ENCODE measurements around the gene SLC25A11.
"Not testable (repeated sequence)": the region's sequence is repeated elsewhere in the genome, so short reads cannot be mapped to it uniquely, and the experiment has no call there.

The SLC25A11 gene

DNA sequence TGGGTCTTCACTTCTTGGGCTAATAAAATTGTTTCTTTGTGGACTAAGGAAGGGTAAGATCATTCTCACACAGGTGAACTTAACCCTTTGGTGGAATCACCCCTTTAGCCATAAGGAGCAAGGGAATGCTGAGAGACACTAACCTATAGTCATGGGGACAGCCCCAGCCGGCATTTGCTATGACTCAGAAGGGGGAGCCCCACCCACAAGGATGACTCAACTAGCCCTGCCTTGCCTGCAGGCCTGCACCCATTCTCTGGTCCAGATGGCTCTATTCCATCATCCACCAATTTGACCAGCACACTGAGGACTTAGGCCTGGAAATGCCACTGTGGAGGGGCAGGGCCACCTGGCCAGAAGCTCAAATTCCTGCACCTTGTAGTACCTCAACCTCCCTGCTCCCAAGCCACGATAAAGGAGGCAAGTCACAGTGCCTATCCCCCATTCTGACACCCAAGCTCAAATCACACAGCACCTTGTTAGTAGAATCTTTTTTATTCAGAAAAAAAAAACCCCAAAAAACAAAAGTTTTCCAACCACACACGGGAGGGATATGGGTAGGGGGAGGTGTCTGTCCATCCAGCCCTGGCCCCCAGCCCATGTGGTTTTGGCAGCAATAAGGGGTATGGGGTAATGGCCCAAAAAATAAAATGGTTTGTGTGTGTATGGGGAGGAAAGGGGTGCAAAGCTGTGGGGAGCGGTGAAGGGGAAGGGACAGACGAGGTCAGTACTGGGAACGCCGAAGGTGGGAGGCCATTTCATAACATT is 5.5 kb upstream of the SLC25A11 start:
- peak; percentile 73 for DNase-seq (ENCODE audit: low read depth, low spot score)

DNA sequence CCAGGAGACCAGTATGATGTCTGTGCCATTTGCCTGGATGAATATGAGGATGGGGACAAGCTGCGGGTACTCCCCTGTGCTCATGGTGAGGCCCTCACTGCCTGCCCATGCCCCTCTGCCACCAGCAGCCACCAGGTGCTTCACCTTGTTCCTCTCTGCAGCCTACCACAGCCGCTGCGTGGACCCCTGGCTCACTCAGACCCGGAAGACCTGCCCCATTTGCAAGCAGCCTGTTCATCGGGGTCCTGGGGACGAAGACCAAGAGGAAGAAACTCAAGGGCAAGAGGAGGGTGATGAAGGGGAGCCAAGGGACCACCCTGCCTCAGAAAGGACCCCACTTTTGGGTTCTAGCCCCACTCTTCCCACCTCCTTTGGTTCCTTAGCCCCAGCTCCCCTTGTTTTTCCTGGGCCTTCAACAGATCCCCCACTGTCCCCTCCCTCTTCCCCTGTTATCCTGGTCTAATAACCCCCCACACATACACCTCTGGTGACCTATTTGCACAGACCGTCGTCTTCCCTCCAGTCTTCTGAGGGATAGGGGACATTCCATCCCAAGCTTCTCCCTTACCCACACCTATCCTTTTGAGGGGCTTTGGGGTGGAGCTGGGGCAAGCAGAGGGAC is 4.8 kb upstream of the SLC25A11 start:
- no peak for DNase-seq (ENCODE audit: low read depth, low spot score)

DNA sequence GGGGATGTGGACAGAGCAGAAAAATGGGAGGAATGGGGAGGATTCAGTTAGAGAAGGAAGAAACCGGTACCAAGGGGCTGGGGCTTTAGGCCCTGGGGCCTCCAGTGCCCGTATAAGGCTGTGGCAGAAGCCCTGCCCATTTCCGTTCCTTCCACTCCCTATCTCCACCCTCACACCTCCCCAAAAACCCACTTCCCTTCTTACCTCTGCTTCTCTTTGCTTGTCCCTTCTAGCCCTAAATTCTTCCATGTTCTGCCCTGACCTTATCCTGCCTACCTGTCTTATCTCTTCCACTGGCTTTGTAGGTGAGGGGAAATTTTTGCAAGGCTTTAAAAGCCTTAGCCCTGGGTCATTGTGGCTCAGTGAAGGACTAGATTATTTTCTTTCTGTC is 4.3 kb upstream of the SLC25A11 start:
- DNase-seq (ENCODE audit: low read depth, low spot score): no peak

DNA sequence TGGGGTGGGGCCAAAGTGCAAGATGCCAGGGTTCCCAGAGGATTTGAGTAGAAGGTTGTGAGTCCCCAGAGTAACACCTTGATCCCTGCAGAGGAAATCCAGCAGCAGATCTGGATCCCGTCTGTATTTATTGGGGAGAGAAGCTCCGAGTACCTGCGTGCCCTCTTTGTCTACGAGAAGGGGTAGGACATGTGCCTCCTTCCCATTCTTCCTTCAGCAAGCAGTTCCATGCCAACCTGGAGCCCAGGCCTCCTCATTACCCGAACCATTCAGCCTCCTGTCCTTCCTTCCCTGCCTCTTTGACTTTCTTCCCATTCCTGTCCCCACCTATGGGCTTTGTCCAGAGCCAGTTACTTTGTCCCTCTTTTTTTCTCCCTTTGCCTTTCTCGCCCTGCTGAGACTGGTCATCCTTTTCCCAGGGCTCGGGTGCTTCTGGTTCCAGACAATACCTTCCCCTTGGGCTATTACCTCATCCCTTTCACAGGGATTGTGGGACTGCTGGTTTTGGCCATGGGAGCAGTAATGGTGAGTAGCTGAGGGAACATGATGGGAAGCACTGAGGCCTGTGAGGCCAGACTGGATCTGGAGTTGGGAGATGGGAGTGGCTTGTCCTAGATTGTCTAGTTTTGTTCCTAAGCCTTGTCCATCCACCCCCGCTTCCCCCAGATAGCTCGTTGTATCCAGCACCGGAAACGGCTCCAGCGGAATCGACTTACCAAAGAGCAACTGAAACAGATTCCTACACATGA is 3.1 kb upstream of the SLC25A11 start:
- DNase-seq (ENCODE audit: low read depth, low spot score): no peak

DNA sequence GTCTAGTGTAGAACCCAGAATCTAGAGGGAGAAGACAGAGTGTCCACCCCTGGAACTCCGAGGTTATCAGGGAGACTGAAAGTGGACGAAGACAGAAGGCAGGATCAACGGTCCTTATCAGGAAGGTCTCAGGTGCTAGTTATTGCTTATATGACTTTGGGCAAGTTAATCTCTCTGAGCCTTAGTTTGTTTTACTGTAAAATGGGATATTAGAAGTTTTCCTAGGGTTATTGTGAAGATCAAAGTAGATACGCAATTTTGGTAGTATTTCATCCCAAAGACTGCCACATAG is 1.4 kb upstream of the SLC25A11 start:
- DNase-seq (ENCODE audit: low read depth, low spot score): no peak

DNA sequence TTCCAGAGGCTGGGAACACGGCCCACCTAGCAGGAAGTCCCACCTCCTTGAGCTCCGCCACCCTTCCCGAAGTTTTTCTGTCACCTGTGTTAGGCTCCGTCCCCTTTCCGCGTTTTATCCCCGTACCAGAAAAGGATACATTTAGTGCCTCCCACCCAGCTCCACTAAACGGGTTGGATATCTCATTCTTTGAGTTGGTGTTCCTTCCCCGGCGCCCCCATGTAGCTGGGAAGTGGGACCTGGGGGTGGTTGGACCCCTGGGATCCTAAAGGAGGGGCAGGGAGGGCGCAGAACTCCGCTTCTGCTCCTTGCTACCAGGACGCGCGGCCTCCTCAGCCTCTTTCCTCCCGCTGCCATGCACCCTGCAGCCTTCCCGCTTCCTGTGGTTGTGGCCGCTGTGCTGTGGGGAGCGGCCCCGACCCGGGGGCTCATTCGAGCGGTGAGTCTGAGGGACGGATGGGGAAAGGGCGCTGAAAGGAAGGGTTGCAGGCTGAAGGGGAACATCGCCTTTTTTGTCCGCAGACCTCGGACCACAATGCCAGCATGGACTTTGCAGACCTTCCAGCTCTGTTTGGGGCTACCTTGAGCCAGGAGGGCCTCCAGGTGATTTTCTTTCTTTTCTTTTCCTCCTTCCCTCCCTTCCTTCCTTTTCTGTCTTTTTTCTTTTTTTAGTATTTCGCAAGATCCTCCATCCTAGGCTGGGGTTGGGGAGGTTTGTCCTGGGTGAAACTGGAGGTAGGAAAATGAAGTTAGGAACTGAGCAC is 891 bp upstream of the SLC25A11 start:
- DNase-seq (ENCODE audit: low read depth, low spot score): no peak

DNA sequence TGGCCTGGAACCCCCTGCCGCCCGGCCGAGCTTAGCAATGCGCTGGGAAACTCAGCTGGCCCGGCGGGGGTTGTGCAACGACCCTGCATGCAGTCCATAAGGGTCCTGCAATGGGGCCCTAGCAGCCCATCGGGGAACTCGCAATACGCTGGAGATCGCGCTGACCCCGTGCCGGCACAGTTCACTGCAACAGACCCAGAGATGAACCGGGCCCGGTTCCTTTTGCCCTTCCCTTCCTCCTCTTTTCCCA is 375 bp downstream of the SLC25A11 start:
- no peak for DNase-seq (ENCODE audit: low read depth, low spot score)

DNA sequence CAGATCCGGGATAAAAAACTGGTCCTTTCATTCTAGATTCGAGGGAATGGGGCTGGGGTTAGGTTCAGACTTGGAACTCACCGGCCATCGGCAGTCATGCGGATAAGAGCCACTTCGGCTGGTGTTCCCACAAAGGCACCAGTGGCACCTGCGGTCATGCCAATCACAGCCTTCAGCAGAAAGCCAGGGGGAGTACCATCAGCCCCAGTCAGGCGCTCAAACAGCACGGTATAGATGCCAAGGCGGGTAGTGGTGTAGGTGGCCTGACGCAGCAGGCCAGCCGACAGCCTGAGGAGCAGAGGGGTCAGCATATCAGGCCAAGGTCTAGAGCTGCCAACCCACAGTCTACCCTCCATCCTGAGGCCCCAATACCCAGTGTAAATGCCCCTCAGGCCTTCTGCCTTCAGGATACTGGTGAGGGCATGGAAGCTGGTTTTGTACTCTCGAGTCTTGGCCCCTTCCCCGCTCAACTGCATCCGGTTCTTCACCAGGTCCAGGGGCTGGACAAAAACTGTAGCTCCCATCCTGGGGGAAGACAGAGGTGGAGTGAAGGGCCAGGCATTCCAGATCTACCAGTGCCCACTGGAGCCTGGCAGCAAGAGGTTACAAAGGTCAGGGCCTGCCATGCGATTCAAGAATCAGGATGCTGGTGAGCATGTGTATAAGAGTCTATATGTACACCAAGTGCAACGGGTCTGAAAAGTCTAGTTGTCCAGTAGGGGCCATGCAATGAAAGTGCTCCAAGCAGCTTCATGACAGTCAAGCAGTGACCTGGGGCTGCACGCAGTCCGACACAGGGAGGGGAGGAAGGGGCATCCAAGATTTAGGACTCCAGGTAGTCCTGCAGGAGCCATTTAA is 929 bp downstream of the SLC25A11 start:
- DNase-seq (ENCODE audit: low read depth, low spot score): no peak

DNA sequence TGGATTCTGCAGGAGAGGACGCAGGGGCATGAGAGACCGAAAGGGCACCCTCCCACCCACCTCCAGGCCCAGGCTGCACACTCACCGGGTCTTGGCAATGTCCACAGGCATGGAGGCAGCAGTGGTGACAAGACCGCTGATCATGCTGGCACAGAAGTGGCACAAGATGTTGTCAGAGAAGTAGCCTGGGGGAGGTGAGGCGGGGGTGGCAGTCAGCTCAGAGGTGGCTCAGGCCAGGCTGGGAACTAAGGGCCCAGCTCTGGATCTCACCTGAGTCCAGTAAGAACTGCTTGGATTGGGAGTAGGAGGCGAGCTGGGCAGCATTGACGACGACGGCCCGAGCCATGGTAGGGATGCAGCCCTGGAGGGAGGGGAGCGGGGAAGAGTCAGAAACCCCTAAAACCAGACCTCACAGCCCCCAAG is 1.8 kb downstream of the SLC25A11 start:
- DNase-seq (ENCODE audit: low read depth, low spot score): no peak

DNA sequence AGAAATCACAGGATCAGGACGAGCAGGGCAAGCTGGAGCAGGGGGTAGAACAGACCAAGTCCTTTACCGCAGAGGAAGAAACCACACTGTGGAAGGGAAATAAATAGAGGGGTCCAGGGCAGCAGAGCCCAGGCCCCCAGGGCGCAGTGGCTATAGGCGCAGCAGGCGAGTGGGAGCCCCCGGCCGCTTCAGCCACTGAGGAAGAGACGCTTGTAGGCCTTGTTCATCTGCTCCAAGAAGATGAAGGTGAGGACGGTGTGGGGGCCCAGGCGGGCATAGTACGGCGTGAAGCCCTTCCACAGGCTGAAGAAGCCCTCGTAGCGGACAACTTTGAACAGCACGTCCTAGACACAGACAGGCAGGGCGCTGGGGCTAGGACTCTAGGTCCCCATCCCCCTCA is 2.3 kb downstream of the SLC25A11 start:
- no peak for DNase-seq (ENCODE audit: low read depth, low spot score)

DNA sequence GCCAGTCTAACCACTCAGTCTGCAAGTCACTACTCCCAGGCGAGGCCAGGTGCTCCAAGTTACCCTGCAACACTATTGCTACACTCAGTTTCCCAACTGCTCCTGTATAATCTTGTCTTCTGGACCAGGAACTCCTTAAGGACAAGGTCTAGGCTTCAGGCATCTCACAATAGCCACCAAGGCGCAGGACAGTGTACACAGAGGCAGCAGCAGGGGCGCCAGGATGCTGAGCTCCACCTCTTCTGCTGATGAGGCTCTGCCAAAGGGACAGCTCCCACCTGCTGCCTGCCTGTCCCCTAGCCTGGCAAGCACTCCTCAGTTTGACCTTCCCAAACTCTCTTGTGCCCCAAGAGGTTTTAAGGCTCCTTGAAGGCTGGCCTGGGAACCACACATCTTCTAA is 3.4 kb downstream of the SLC25A11 start:
- DNase-seq (ENCODE audit: low read depth, low spot score): no peak

DNA sequence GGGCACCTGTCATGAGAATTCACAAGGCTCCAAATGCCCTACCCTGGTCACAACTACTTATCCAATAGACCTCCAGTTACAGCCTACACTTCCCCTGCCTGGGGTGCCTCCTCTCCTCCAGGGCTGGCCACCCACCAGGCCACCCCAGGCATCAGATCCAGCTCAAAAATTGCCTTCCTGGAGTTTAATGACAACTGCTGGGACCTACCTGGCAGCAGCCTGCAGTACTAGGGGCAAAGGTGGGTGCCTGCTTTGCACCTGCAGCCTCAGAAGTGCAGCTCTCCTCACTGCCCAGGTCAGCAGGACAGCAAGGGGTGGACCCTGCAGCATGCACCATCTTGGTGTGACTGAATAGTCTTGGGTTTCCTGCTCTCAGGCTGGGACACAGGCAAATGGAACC is 4.2 kb downstream of the SLC25A11 start:
- DNase-seq (ENCODE audit: low read depth, low spot score): no peak

DNA sequence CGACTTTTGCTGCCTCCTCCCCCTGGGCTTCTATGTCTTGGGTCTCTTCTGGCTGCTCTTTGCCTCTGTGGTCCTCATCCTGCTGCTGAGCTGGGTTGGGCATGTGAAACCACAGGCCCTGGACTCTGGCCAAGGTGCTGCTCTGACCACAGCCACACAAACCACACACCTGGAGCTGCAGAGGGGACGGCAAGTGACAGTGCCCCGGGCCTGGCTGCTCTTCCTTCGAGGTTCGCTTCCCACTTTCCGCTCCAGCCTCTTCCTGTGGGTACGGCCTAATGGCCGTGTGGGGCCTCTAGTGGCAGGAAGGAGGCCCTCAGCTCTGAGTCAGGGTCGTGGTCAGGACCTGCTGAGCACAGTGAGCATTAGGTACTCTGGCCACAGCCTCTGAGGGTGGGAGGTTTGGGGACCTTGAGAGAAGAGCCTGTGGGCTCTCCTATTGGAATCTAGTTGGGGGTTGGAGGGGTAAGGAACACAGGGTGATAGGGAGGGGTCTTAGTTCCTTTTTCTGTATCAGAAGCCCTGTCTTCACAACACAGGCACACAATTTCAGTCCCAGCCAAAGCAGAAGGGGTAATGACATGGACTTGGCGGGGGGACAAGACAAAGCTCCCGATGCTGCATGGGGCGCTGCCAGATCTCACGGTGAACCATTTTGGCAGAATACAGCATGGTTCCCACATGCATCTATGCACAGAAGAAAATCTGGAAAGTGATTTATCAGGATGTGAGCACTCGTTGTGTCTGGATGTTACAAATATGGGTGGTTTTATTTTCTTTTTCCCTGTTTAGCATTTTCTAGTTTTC is 5.5 kb downstream of the SLC25A11 start:
- peak; percentile 64 for DNase-seq (ENCODE audit: low read depth, low spot score)

DNA sequence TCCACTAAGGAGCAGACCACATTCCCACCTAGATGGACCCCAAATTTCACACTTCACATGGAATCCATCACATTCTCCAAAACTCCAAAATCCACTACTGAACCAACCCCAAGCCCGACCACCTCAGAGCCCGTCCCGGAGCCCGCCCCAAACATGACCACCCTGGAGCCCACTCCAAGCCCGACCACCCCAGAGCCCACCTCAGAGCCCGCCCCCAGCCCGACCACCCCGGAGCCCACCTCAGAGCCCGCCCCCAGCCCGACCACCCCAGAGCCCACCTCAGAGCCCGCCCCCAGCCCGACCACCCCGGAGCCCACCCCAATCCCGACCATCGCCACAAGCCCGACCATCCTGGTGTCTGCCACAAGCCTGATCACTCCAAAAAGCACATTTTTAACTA is 6.2 kb downstream of the SLC25A11 start:
- DNase-seq (ENCODE audit: low read depth, low spot score): no peak

DNA sequence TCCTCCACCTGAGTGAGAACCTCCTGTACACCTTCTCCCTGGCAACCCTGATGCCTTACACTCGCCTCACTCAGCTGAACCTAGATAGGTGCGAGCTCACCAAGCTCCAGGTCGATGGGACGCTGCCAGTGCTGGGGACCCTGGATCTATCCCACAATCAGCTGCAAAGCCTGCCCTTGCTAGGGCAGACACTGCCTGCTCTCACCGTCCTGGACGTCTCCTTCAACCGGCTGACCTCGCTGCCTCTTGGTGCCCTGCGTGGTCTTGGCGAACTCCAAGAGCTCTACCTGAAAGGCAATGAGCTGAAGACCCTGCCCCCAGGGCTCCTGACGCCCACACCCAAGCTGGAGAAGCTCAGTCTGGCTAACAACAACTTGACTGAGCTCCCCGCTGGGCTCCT is 7.1 kb downstream of the SLC25A11 start:
- DNase-seq (ENCODE audit: low read depth, low spot score): no peak

DNA sequence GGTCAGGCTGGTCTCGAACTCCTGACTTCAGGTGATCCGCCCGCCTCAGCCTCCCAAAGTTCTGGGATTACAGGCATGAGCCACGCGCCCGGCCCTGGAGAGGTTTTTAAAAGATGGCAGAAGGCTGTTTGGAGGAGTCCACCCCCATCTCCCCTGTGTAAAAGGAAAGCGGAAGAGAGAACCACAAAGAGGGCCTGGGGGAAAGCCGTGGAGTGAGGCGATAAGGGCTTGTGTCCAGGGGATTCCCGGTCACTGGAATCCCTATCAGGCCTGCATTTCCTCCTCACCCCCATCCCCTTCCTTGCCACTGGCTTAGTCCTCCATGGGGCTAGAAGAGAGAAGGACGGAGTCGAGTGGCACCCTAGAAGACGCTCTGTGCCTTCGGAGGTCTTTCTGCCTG is 7.9 kb downstream of the SLC25A11 start, which contains the start of gene GP1BA:
Gene GP1BA, plus strand, starts transcription at position 315 of the 400 bp plus-strand sequence. CDS start 328 bp downstream, outside the sequence.
- DNase-seq (ENCODE audit: low read depth, low spot score): no peak

DNA sequence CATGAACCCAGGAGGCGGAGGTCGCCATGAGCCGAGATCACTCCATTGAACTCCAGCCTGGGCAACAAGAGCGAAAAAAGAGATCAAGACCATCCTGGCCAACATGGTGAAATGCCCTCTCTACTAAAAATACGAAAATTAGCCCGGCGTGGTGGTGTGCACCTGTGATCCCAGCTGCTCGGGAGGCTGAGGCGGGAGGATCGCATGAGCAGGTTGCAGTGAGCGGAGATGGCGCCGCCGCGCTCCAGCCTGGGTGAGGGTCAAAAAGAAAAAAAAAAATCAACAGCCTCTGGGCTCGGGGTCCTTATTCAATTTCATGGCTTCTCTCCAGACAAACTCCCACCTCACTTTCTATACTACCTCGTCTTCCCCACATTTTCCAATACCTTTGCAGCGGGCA is 11.0 kb downstream of the SLC25A11 start:
- no peak for DNase-seq (ENCODE audit: low read depth, low spot score)

DNA sequence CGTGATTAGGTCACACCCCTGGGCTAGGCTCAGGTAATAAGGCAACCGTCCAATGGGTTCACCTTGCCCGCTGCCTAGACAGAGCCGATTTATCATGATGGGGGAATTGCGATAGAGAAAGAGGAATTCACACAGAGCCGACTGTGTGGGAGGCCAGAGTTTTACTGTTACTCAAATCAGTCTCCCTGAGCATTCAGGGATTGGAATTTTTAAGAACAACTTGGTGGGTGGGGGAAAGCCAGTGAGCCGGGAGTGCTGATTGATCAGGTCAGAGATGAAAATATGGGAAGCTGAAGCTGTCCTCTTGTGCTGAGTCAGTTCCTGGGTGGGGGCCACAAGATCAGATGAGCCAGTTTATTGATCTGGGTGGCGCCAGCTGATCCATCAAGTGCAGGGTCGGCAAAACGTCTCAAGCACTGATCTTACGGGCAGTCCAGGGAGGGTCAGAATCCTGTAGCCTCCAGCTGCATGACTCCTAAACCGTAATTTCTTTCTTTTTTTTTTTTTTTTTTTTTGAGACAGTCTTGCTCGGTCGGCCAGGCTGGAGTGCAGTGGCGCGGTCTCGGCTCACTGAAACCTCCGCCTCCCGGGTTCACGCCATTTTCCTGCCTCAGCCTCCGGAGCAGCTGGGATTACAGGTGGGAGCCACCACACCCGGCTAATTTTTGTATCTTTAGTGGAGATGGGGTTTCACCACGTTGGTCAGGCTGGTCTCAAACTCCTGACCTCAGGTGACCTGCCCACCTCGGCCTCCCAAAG is 13.1 kb downstream of the SLC25A11 start:
- DNase-seq (ENCODE audit: low read depth, low spot score): not testable (repeated sequence)

DNA sequence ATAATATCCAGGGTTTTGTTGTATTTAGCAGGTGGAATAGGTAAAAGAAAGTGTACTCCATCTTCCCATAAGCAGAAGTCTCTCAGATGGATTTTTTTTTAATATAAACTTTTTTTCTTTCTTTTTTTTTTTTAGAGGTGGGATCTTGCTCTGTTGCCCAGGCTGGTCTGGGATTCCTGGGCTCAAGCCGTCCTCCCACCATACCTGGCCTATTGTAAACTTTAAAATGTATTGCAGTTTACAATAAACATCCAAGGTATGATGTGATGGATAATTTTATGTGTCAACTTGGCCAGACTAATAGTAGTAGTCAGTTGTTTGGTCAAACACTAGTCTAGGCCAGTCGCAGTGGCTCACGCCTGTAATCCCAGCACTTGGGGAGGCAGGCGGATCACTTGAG is 18.5 kb downstream of the SLC25A11 start:
- no peak for DNase-seq (ENCODE audit: low read depth, low spot score)

Data from ELF-1 (cell line).